B cell (primary cell): Measurements from ENCODE around the gene ZNF433. TPM values are rescaled to one million over a fixed set of nuclear protein-coding genes. Genes with fewer than 3 reads are reported as not detected.

Source experiments
- ATAC-seq: fragments of 200-7000 bp; cut with Tn5 transposase; one replicate; pipeline ENCODE4 v1.10.0; 2021; ENCODE audit warnings: low read depth, mild to moderate bottlenecking, moderate number of reproducible peaks, moderate library complexity
- CTCF ChIA-PET: fragments of 350-600 bp; sonication (Branson Sonifier 250); formaldehyde crosslinking; loops from one replicate; lab custom pipeline; 2021; ENCODE audit warnings: antibody characterized with exemption, inconsistent platforms; lab: Charles Lee
- POLR2A ChIA-PET: fragments of 350-600 bp; sonication (Branson Sonifier 250); formaldehyde crosslinking; loops from one replicate; lab custom pipeline; 2021; ENCODE audit warnings: antibody characterized with exemption; lab: Charles Lee
- DNase-seq: peaks from one replicate; pipeline ENCODE4 v3.0.0; 2013
- H2AFZ ChIP-seq: 2 replicates; pipeline ENCODE4 v1.6.1; 2012; ENCODE audit warnings: mild to moderate bottlenecking, low read depth, low read length; ENCODE audit not compliant: insufficient read depth, poor library complexity, severe bottlenecking
- H3K27ac ChIP-seq, 2 donors: 1 replicate in 1 of 2; 2 replicates in 1 of 2; pipeline ENCODE4 v1.5.1; 2012 to 2013; ENCODE audit warnings: low read length in 2 of 2, mild to moderate bottlenecking in 2 of 2, moderate library complexity in 1 of 2
- H3K27me3 ChIP-seq, 4 experiments: fragments of 200-600 bp in 1 of 4; sonication (generic) in 1 of 4; replicated peaks in 1 of 4; 1 replicate in 2 of 4; 2 replicates in 2 of 4; pipeline versions ENCODE4 v1.6.1 to v1.7.0; 2013 to 2016; ENCODE audit warnings: low read length in 3 of 4, mild to moderate bottlenecking in 2 of 4, mixed read lengths in 1 of 4, moderate library complexity in 1 of 4; ENCODE audit not compliant: insufficient read depth in 4 of 4, control insufficient read depth in 3 of 4; ENCODE audit errors: control extremely low read depth in 1 of 4
- H3K36me3 ChIP-seq, 2 experiments: replicated peaks in 1 of 2; 1 replicate in 1 of 2; 2 replicates in 1 of 2; pipeline versions ENCODE4 v1.6.1 to v1.7.1; 2013; ENCODE audit warnings: low read length in 1 of 2; ENCODE audit not compliant: insufficient read depth in 2 of 2, control insufficient read depth in 1 of 2; ENCODE audit errors: control extremely low read depth in 1 of 2, extremely low read depth in 1 of 2
- H3K4me1 ChIP-seq, 2 donors: fragments of 200-600 bp in 1 of 2; sonication (generic) in 1 of 2; 1 replicate in 1 of 2; 2 replicates in 1 of 2; pipeline versions ENCODE4 v1.5.1 to v1.6.1; 2013 to 2017; ENCODE audit warnings: low read length in 2 of 2; ENCODE audit not compliant: control insufficient read depth in 2 of 2, insufficient read depth in 2 of 2
- H3K4me2 ChIP-seq: replicated peaks from 2 replicates; pipeline ENCODE3; 2012; ENCODE audit warnings: mild to moderate bottlenecking, low read depth, low read length; ENCODE audit not compliant: poor library complexity, severe bottlenecking
- H3K4me3 ChIP-seq, 5 experiments: fragments of 200-600 bp in 1 of 5; sonication (generic) in 1 of 5; 1 replicate in 3 of 5; 2 replicates in 2 of 5; pipeline versions ENCODE4 v1.5.1 to v1.7.0; 2011 to 2016; ENCODE audit warnings: low read length in 4 of 5, mild to moderate bottlenecking in 4 of 5, low read depth in 2 of 5, control low read depth in 1 of 5, moderate library complexity in 1 of 5; ENCODE audit not compliant: insufficient read depth in 1 of 5; ENCODE audit errors: control extremely low read depth in 1 of 5, extremely low read depth in 1 of 5
- H3K79me2 ChIP-seq: fragments of 200-600 bp; sonication (generic); one replicate; pipeline ENCODE4 v1.6.0; 2016; ENCODE audit warnings: low read length; ENCODE audit not compliant: control insufficient read depth, insufficient read depth
- H3K9ac ChIP-seq: fragments of 200-600 bp; sonication (generic); 2 replicates; pipeline ENCODE4 v1.6.1; 2017; ENCODE audit warnings: mild to moderate bottlenecking, low read length, moderate library complexity
- H3K9me3 ChIP-seq, 3 donors: one replicate each; pipeline versions ENCODE4 v1.6.1 to v1.7.1; 2013; ENCODE audit warnings: low read length in 2 of 3; ENCODE audit not compliant: control insufficient read depth in 2 of 3, insufficient read depth in 1 of 3; ENCODE audit errors: control extremely low read depth in 1 of 3
- H4K20me1 ChIP-seq: 2 replicates; pipeline ENCODE4 v1.6.0; 2012; ENCODE audit warnings: mild to moderate bottlenecking, low read length; ENCODE audit not compliant: insufficient read depth, control insufficient read depth, poor library complexity, severe bottlenecking
- H3K27ac Mint-ChIP-seq: one replicate; pipeline ENCODE4 v1.8.0; 2021; ENCODE audit warnings: mixed read lengths
- H3K27me3 Mint-ChIP-seq: one replicate; pipeline ENCODE4 v1.8.0; 2021; ENCODE audit warnings: mixed read lengths
- H3K4me1 Mint-ChIP-seq: one replicate; pipeline ENCODE4 v1.8.0; 2021; ENCODE audit warnings: mixed read lengths
- H3K4me3 Mint-ChIP-seq: one replicate; pipeline ENCODE4 v1.8.0; 2021; ENCODE audit warnings: mixed read lengths
- H3K9me3 Mint-ChIP-seq: one replicate; pipeline ENCODE4 v1.8.0; 2022; ENCODE audit warnings: mixed read lengths; ENCODE audit not compliant: insufficient read depth
- EZH2 ChIP-seq: IDR thresholded peaks from 2 replicates; pipeline ENCODE4 v1.6.1; 2012; ENCODE audit warnings: borderline replicate concordance, low read depth, mild to moderate bottlenecking, moderate library complexity, low read length; ENCODE audit not compliant: insufficient read depth, poor library complexity, severe bottlenecking
- WGBS: methylation state at CpG from one replicate; pipeline ENCODE4 v1.1.5; 2013; ENCODE audit warnings: missing lambda C conversion rate; ENCODE audit not compliant: insufficient coverage; 5-methylcytosine and 5-hydroxymethylcytosine counted together
- intact Hi-C: fragments of 100-400 bp; cut with micrococcal nuclease; formaldehyde crosslinking; loops from one replicate; pipeline ENCODE4 v1.10.0; 2022
- polyA plus RNA-seq: library from polyadenylated mRNA; depleted of rRNA; stranded (reverse); fragments of >200 nt; gene quantifications from 2 replicates; pipeline ENCODE4 v1.2.3, GENCODE V29; 2012
- total RNA-seq, 2 donors: library from RNA; stranded (reverse); fragments of 120-200 nt in 1 of 2; gene quantifications; 1 replicate in 1 of 2; 2 replicates in 1 of 2; pipeline versions ENCODE4 v1.2.3 to v1.2.4, GENCODE V29; 2013 to 2022
- TF ChIP-seq, protein P1 (sequence below): fragments of 200-600 bp; IDR thresholded peaks from one replicate; pipeline ENCODE4 v1.8.0; 2022; ENCODE audit warnings: antibody characterized with exemption, mild to moderate bottlenecking

ZNF433 gene
- total and polyA plus RNA-seq, 2 donors (not counting 1 experiment from before 2014, with no cell fraction given): 1.3 to 7.3 TPM

DNA sequence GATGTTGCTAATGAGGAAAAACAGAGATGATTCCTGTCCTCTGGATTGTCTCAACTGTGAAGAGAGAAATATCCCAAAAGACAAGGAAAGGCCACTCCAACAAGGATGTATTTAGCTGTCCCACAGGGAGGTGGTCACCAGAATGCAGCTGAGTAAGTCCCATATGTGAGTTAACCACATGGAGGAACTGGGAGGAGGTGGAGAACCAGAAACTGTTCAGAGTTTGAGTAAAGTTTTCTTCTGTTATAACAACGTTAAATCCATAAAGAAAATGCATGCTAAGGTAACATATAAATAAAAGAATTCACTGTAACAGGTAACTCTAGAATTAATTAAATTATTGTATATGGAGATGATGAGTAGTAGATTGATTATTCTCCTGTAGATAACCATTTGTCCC is 65.3 kb downstream of the ZNF433 start:
- peaks cover 0 to 4% of the 10 kb centered on the region in 2 experiments for H3K36me3 ChIP-seq
- DNase-seq: no peak
- intact Hi-C loops: no loop called here
- H3K9ac ChIP-seq: no peak overlapping the region
- no peak overlapping the region for H2AFZ ChIP-seq
- POLR2A ChIA-PET: no interaction called here
- no peaks in the 10 kb centered on the region for H3K27me3 ChIP-seq
- no peaks in the 10 kb centered on the region for H4K20me1 ChIP-seq
- no peak overlapping the region for H3K4me2 ChIP-seq
- Mint-ChIP-seq H3K9me3 (peaks cover 2% of the 10 kb centered on the region), H3K27ac (no peak overlapping the region), H3K27me3 (no peaks in the 10 kb centered on the region), H3K4me3 (no peak overlapping the region), H3K4me1 (peaks cover 13% of the 10 kb centered on the region)
- H3K9me3 ChIP-seq: peaks cover 0 to 13% (median 0%) of the 10 kb centered on the region in 3 donors
- CTCF ChIA-PET: interaction anchor here (1.6 kb wide), 1 partner anchor 46 kb away, joined by 5 read pairs; no protein-coding TSS in a partner anchor
- H3K27ac ChIP-seq: no peak overlapping the region
- peaks cover 5 to 8% of the 10 kb centered on the region in 2 donors for H3K4me1 ChIP-seq
- peaks cover 31% of the 10 kb centered on the region for H3K79me2 ChIP-seq
- H3K4me3 ChIP-seq: no peak overlapping the region
- ATAC-seq: no peak
- no CpG with 5 or more reads among the region's 1 CpG for WGBS
- TF ChIP-seq, protein P1, sequence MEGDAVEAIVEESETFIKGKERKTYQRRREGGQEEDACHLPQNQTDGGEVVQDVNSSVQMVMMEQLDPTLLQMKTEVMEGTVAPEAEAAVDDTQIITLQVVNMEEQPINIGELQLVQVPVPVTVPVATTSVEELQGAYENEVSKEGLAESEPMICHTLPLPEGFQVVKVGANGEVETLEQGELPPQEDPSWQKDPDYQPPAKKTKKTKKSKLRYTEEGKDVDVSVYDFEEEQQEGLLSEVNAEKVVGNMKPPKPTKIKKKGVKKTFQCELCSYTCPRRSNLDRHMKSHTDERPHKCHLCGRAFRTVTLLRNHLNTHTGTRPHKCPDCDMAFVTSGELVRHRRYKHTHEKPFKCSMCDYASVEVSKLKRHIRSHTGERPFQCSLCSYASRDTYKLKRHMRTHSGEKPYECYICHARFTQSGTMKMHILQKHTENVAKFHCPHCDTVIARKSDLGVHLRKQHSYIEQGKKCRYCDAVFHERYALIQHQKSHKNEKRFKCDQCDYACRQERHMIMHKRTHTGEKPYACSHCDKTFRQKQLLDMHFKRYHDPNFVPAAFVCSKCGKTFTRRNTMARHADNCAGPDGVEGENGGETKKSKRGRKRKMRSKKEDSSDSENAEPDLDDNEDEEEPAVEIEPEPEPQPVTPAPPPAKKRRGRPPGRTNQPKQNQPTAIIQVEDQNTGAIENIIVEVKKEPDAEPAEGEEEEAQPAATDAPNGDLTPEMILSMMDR: no peak
- no peak for TF ChIP-seq EZH2
